Endodermal cell (in vitro differentiated cells): ENCODE data around the gene MAP4K3. TPM values are rescaled to one million over a fixed set of nuclear protein-coding genes. Genes with fewer than 3 reads are reported as not detected.

Experiments used
- DNase-seq: peaks from one replicate; pipeline ENCODE4 v3.0.0-alpha.2; 2017
- H3K27ac ChIP-seq: 2 replicates; pipeline ENCODE4 v1.5.1; 2013; ENCODE audit warnings: mild to moderate bottlenecking, low read depth, low read length, moderate library complexity
- H3K27me3 ChIP-seq: 2 replicates; pipeline ENCODE4 v1.6.1; 2013; ENCODE audit warnings: mild to moderate bottlenecking, low read length, moderate library complexity; ENCODE audit not compliant: insufficient read depth, control insufficient read depth, poor library complexity, severe bottlenecking
- H3K36me3 ChIP-seq: 2 replicates; pipeline ENCODE4 v1.7.0; 2013; ENCODE audit warnings: mild to moderate bottlenecking, low read length, moderate library complexity; ENCODE audit not compliant: control insufficient read depth, insufficient read depth
- H3K4me1 ChIP-seq: one replicate; pipeline ENCODE4 v1.7.0; 2013; ENCODE audit warnings: low read length; ENCODE audit not compliant: control insufficient read depth, insufficient read depth
- H3K4me3 ChIP-seq: 2 replicates; pipeline ENCODE4 v1.5.1; 2013; ENCODE audit warnings: mild to moderate bottlenecking, low read length, moderate library complexity
- H3K9ac ChIP-seq: 2 replicates; pipeline ENCODE4 v1.6.1; 2013; ENCODE audit warnings: mild to moderate bottlenecking, low read length, moderate library complexity; ENCODE audit not compliant: poor library complexity, severe bottlenecking; ENCODE audit errors: extremely low read depth
- H3K9me3 ChIP-seq: 2 replicates; pipeline ENCODE4 v1.6.1; 2013; ENCODE audit warnings: mild to moderate bottlenecking, low read length, moderate library complexity; ENCODE audit not compliant: control insufficient read depth
- H3K27ac Mint-ChIP-seq: 2 replicates; pipeline ENCODE4 v1.8.0; 2020; ENCODE audit warnings: mixed read lengths
- H3K27me3 Mint-ChIP-seq: 2 replicates; pipeline ENCODE4 v1.8.0; 2021; ENCODE audit warnings: mild to moderate bottlenecking, mixed read lengths; ENCODE audit not compliant: insufficient read depth
- H3K36me3 Mint-ChIP-seq: 2 replicates; pipeline ENCODE4 v1.8.0; 2020; ENCODE audit warnings: low read depth, mixed read lengths
- H3K4me1 Mint-ChIP-seq: 2 replicates; pipeline ENCODE4 v1.8.0; 2020; ENCODE audit warnings: mixed read lengths
- H3K4me3 Mint-ChIP-seq: 2 replicates; pipeline ENCODE4 v1.8.0; 2020; ENCODE audit warnings: mild to moderate bottlenecking, moderate library complexity, mixed read lengths
- H3K9me3 Mint-ChIP-seq: 2 replicates; pipeline ENCODE4 v1.8.0; 2020; ENCODE audit warnings: mild to moderate bottlenecking, mixed read lengths
- CTCF ChIP-seq: fragments of 200-600 bp; sonication (generic); conservative IDR thresholded peaks from 2 replicates; pipeline ENCODE4 v1.5.0; 2021; ENCODE audit warnings: antibody characterized with exemption, mild to moderate bottlenecking
- WGBS, 2 experiments: methylation state at CpG; one replicate each; pipeline versions ENCODE4 v1.1.5 to v1.1.7; 2013; ENCODE audit warnings: missing lambda C conversion rate in 2 of 2, mixed read lengths in 1 of 2; ENCODE audit not compliant: insufficient coverage in 1 of 2, insufficient read length in 1 of 2; 5-methylcytosine and 5-hydroxymethylcytosine counted together
- long read RNA-seq, 4 experiments: library from polyadenylated mRNA in 2 of 4; library from RNA in 1 of 4; library from capped mRNA in 1 of 4; stranded (forward) in 3 of 4; unstranded in 1 of 4; transcript quantifications; one replicate each; pipeline ENCODE4 v2.0.0, GENCODE V29; 2020 to 2021; ENCODE audit warnings: inconsistent platforms in 1 of 4
- polyA plus RNA-seq, 2 experiments: library from polyadenylated mRNA; stranded (reverse); fragments of 50-300 nt; gene quantifications; one replicate each; pipeline ENCODE4 v1.2.3, GENCODE V29; 2013
- total RNA-seq, 2 donors: library from RNA; stranded (reverse); fragmentation: NEBNext Ultra II Directional in 1 of 2; extraction: Animal tissue kit (Norgen Biotek cat#: 25700) in 1 of 2; gene quantifications; 2 replicates in 1 of 2; 3 replicates in 1 of 2; pipeline ENCODE4 v1.2.1, GENCODE V29; 2021

MAP4K3 gene
- 10 to 100 TPM; 39.1 to 45.5 TPM for total RNA-seq
- 33.3 TPM for polyA plus RNA-seq (2013, experiment 1 of 2)
- 29.6 TPM for polyA plus RNA-seq (2013, experiment 2 of 2)
- long read RNA-seq, experiment 1, full-length matches to known transcripts, result 2 of 11 reads
- long read RNA-seq, experiment 1, partial matches to known transcripts, result 2 of 11 reads
- long read RNA-seq, experiment 1, other reads (novel, unspliced or antisense), result 7 of 11 reads
- long read RNA-seq, experiment 2, full-length matches to known transcripts, result 42 of 62 reads
- long read RNA-seq, experiment 2, partial matches to known transcripts, result 9 of 62 reads
- long read RNA-seq, experiment 2, other reads (novel, unspliced or antisense), result 11 of 62 reads
- long read RNA-seq, experiment 3, full-length matches to known transcripts, result 2 of 8 reads
- long read RNA-seq, experiment 3, partial matches to known transcripts, result 5 of 8 reads
- long read RNA-seq, experiment 3, other reads (novel, unspliced or antisense), result 1 of 8 reads
- long read RNA-seq, experiment 4, partial matches to known transcripts, result 2 of 3 reads
- long read RNA-seq, experiment 4, other reads (novel, unspliced or antisense), result 1 of 3 reads

- peak; percentile 98 for DNase-seq
- WGBS, 2 experiments, result 0 to 1% methylated on average over 35 to 109 of the region's 109 CpGs
- no peak for TF ChIP-seq CTCF
- H3K4me1 Mint-ChIP-seq, result peaks cover 45% of the 10 kb centered on the region
- Histone ChIP-seq H3K27me3 (no peaks in the 10 kb centered on the region), H3K4me3 (peak within 1 kb of the TSS; percentile 93), H3K4me1 (peaks cover 9% of the 10 kb centered on the region), H3K27ac (peak within 1 kb of the TSS; percentile 80), H3K9ac (peak within 1 kb of the TSS; percentile 66), H3K9me3 (no peaks in the 10 kb centered on the region), H3K36me3 (no peaks in the 10 kb centered on the region)
- peak within 1 kb of the TSS; percentile 89 for H3K4me3 Mint-ChIP-seq
- no peaks in the 10 kb centered on the region for H3K9me3 Mint-ChIP-seq
- H3K27me3 Mint-ChIP-seq, result no peaks in the 10 kb centered on the region
- H3K36me3 Mint-ChIP-seq, result no peaks in the 10 kb centered on the region
- H3K27ac Mint-ChIP-seq, result peak within 1 kb of the TSS; percentile 94
Observed at GRCh38 chr2:39436592-39437521, at the start of gene MAP4K3. MAP4K3 (minus strand) TSS chr2:39437285; CDS start chr2:39436987, 298 bp downstream.

- H3K36me3 Mint-ChIP-seq, result no peaks in the 10 kb centered on the region
- no peak overlapping the region for H3K27ac Mint-ChIP-seq
- H3K36me3 ChIP-seq, result no peaks in the 10 kb centered on the region
- peaks cover 3% of the 10 kb centered on the region for H3K4me1 ChIP-seq
- no peak overlapping the region for H3K4me3 ChIP-seq
- no peak overlapping the region for H3K27ac ChIP-seq
- no peaks in the 10 kb centered on the region for H3K9me3 Mint-ChIP-seq
- no peaks in the 10 kb centered on the region for H3K27me3 ChIP-seq
- peaks cover 21% of the 10 kb centered on the region for H3K4me1 Mint-ChIP-seq
- H3K9ac ChIP-seq, result no peak overlapping the region
- no peak overlapping the region for H3K4me3 Mint-ChIP-seq
- DNase-seq, result no peak
- no peaks in the 10 kb centered on the region for H3K27me3 Mint-ChIP-seq
- no peak for TF ChIP-seq CTCF
- H3K9me3 ChIP-seq, result no peaks in the 10 kb centered on the region
- 91 to 100% methylated on average over 2 of the region's 2 CpGs for WGBS, 2 experiments
Observed at GRCh38 chr2:39486071-39486470, 49.0 kb upstream of the MAP4K3 start.
